ENCODE measurements around the gene CYYR1.

Gene CYYR1

DNA sequence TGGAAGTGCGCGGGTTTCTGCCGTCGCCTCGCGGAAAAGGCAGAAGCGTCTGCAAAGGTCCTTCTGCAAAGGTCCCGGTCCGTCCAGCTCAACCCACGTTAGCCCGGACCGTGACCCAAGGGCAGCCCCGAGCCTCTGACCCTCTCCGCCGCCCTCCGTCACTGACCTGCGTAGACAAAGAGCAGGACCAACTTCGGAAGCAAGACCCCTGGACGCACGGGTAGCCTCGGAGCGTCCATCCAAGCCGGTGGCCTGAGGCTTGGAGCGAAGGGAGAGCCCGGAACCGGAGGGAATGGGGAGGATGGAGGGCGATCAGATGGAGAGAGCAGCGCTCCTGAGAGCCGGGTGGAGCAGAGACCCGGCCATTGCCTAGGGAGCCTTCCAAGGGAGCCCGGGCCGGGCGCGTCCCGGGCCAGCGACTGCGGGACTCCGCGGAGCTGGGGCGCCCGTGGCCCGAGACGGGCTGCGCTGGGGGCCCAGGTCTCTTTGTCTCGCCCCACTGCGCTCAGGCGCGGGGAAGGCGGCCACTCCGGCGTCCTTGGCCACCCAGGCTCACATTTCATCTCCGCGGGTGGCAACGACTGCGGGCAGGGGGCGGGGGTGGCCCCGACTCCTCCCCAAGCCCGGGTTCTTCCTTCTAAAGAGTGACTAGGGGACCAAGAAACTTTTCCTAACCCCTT lies at the start of gene CYYR1:
TSS of gene CYYR1 (minus strand) at position 585 of the 680 bp plus-strand sequence. CDS start at position 239, 346 bp downstream.
- DNase-seq (ENCODE audit: low read depth) = no peak

GRCh38 chr21:26617176-26617575 lies 44.1 kb upstream of the CYYR1 start:
- no peak for DNase-seq (ENCODE audit: low read depth)

- DNase-seq (ENCODE audit: low read depth) = no peak
These were observed 41.2 kb upstream of the CYYR1 start for GRCh38 chr21:26614251-26614650.

DNA sequence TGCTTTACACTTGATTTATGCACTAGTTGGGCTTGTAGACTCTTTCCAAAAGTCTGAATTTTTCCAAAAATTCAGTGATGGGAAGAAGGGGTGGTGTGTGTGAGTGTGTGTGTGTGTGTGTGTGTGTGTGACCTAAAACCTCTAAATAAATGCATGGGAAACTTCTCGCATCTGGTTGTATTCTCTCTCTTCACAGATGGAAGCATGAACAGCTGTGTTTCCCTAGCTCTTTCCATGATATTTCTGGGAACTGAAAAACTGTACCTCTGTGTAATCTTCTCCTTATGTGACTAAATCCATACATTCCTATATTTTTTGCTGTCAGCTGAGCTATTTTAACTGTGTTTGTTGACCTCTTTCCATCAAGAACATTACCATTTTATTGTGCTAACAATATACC lies 26.2 kb upstream of the CYYR1 start:
- DNase-seq (ENCODE audit: low read depth) = no peak

- DNase-seq (ENCODE audit: low read depth) = no peak
These were observed 24.9 kb upstream of the CYYR1 start for GRCh38 chr21:26597981-26598380.

- DNase-seq (ENCODE audit: low read depth) = no peak
These were observed 23.9 kb upstream of the CYYR1 start for GRCh38 chr21:26597031-26597430.

DNA sequence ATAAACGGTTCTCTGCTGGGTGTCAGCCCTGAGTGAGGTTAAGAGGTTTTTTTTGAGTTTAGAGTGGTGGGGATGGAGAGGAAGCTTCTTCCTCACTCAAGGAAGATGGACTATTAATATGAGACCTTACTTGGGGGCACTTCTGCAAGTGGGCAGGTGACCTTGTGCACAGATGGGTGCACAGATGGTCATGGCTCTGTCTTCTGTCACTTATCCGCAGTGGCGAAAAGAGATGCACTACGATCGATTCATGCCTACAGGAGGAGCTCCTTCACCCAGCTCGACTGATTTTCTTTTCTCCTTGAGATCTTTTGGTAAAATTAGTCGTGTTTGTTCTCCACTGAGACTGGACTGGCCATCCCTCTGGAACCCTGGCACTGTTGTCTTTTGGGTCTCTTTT lies 22.9 kb upstream of the CYYR1 start:
- DNase-seq (ENCODE audit: low read depth) = no peak

GRCh38 chr21:26593800-26594199 lies 20.7 kb upstream of the CYYR1 start:
- DNase-seq (ENCODE audit: low read depth) = no peak

GRCh38 chr21:26591543-26591942 lies 18.5 kb upstream of the CYYR1 start:
- DNase-seq (ENCODE audit: low read depth) = no peak

- no peak for DNase-seq (ENCODE audit: low read depth)
These were observed 15.4 kb upstream of the CYYR1 start for GRCh38 chr21:26588446-26588845.

- no peak for DNase-seq (ENCODE audit: low read depth)
These were observed 14.7 kb upstream of the CYYR1 start for GRCh38 chr21:26587736-26588201.

GRCh38 chr21:26583769-26584168 lies 10.7 kb upstream of the CYYR1 start:
- DNase-seq (ENCODE audit: low read depth) = no peak

DNA sequence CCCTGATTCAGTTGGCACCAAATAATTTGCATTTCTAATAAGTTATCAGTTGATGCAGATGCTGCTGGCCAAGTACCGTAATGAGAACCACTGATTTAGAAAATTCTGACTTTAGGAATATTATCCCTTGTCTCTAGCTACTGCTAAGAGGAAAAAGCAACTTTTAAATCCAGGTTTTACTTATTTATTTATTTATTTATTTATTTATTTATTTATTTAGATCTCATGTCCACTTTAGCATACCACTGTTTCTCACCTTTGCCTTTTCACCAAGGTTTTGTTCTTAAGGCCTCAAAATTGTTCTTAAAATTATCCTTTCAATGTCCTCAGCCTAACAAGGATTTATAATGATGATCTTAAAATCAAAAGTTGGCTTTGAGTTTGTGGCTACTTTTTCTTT lies 8.7 kb upstream of the CYYR1 start:
- DNase-seq (ENCODE audit: low read depth) = no peak

GRCh38 chr21:26572076-26572701 lies 897 bp downstream of the CYYR1 start:
- no peak for DNase-seq (ENCODE audit: low read depth)

GRCh38 chr21:26570203-26570602 lies 2.9 kb downstream of the CYYR1 start:
- no peak for DNase-seq (ENCODE audit: low read depth)

- no peak for DNase-seq (ENCODE audit: low read depth)
These were observed 7.5 kb downstream of the CYYR1 start for GRCh38 chr21:26565546-26565945.

- no peak for DNase-seq (ENCODE audit: low read depth)
These were observed 8.0 kb downstream of the CYYR1 start for GRCh38 chr21:26565111-26565510.

DNA sequence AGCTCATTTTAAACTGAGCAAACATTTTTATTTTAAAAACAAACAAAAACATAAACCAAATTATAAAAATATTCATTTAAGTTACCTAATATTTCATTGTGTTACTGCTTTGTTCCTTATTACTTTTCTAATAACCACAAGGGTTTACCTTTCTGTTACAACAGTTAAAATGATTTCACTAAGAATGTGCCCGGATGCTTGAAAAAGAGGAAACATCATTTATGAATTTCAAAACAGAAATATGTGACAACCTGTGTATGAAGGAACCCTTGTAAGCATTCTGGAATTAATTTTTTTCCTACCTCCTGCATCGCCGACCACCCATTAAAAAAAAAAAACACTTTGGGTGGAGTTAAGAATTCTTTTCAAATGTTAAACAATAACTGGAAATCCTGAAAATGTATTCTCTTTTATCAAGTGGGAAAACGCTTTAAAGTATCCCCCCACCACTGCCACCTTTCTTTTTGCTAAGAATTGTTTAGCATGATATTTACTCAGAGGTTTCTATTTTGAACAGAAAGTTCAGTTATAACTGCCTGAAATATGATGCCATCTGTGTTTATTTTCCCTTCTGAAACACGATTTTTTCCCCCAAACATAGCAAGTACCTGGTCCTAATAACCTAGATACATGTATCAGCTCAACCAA lies 9.1 kb downstream of the CYYR1 start:
- DNase-seq (ENCODE audit: low read depth) = no peak

- no peak for DNase-seq (ENCODE audit: low read depth)
These were observed 12.5 kb downstream of the CYYR1 start for GRCh38 chr21:26560612-26561011.

DNA sequence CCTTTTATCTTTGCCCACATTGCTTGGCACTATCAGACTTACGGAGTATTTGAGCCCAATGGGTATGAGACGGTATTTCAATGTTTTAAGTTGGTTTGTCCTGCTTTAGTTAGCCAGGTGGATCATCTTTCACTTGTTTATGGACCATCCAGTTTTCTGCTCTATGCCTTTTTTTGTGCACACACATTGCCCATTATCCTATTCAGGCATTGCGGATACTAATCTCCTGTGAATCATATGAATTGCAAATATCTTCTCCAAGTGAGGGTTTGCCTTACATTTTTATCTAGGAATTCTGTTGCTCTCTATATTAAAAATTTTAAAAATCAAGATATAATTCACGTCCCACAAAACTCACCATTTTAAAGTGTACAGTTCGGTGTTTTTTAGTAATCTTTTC lies 14.0 kb downstream of the CYYR1 start:
- no peak for DNase-seq (ENCODE audit: low read depth)

DNA sequence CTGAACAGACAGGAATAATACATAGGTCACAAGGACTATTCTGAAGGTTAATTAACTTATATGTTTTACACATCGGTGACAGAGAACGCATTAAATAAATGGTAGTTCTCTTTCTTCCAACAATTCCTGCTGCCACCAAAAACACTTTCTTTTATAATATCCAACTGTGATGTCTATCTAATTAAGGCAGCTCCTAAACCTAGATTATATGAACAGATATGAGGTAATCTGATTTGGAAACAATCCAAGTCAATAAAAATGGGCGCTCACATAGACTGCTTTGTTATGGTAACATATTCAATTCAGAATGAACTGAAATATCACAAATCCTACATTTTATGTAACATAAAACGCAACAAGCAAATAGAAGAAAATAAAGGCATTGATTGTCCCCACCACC lies 16.0 kb downstream of the CYYR1 start:
- DNase-seq (ENCODE audit: low read depth) = no peak

DNA sequence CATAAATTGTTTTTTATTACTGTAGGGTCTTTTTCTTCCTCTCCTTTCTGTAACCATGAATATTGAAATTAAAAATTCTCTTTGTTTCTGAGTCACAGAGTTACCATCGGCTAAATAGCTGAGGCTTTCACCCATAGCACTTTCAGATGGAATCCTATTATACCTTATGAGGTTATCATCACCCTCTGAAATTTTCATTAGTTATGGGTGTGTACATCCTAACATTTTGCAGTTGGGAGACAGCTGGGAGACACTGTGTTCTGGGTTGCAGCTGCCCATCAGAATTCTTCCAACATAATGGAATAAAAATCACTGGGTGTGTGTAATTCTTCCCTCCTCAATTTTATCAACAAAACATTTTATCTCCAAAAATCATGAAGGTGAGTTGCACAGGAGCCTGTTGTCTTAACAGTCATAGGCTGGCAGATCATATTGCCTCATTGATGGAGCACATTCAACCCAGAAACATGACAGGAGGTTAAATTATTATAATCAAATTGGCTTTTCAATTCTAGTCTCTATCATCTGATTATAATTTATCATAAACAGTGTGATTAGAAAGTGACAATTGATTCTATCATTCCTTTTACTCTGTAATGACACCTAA lies 17.4 kb downstream of the CYYR1 start:
- DNase-seq (ENCODE audit: low read depth) = no peak

DNA sequence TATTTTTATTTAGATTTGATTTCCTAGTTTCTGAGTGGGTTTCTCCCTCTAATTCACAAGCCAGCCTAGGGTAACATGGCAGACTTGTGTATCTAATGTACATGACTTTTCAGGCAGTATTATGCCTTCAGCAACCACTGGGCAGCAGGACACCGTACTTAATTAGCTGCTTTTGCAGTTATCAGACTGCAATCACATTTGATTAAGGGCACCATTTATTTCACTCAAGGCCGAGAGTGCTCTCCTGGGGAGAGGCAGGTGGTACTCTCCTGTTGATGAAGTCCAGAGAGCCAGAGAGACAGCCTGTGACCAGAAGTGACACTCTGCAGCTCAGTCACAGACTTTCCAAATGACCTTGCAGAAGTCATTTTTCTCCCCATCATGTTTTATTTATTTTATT lies 18.7 kb downstream of the CYYR1 start:
- DNase-seq (ENCODE audit: low read depth) = no peak

Data from activated T-cell treated with anti-CD3 and anti-CD28 coated beads for 24 hours (primary cell).